ENCODE data around the gene DNAJC13. TPM values are rescaled to one million over a fixed set of nuclear protein-coding genes. Genes with fewer than 3 reads are reported as not detected.
A peak's percentile ranks its signal among the peaks of the same experiment; 100 is the strongest.

DNAJC13 gene
- total RNA-seq, 1 experiment from 2014 or later = 28.5 TPM

GRCh38 chr3:132382688-132383194, 34.6 kb upstream of the DNAJC13 start:
- Mint-ChIP-seq H3K36me3 (peaks cover 19% of the 10 kb centered on the region), H3K9me3 (peaks cover 11% of the 10 kb centered on the region), H3K4me1 (peaks cover 59% of the 10 kb centered on the region), H3K4me3 (peak overlapping the region; percentile 59), H3K27me3 (ENCODE audit: low read depth) (no peaks in the 10 kb centered on the region; the same call in 1 of the 2 replicates), H3K27ac (peak overlapping the region; percentile 100)
- CTCF ChIA-PET = interaction anchor here (0.9 to 3.1 kb wide), 8 partner anchors 15 to 126 kb away, joined by 3 to 23 read pairs (median 6); partner anchors contain the start of gene DNAJC13
- DNase-seq (ENCODE audit: low spot score) (peak; percentile 54), ATAC-seq (peak; percentile 69)
- POLR2A ChIA-PET = interaction anchor here (1.6 to 2.5 kb wide), 3 partner anchors 16 to 99 kb away, joined by 3 to 12 read pairs (median 5); partner anchors contain the start of gene DNAJC13
- no peak for TF ChIP-seq CDX4 (CRISPR knock-in tag; IDR thresholded peaks at IDR 0.05; ENCODE audit: borderline replicate concordance)
- no peak for TF ChIP-seq ZNF263 (CRISPR knock-in tag; IDR thresholded peaks at IDR 0.05; ENCODE audit: low read depth)
- TF ChIP-seq PREB (CRISPR knock-in tag; IDR thresholded peaks at IDR 0.05; ENCODE audit: borderline replicate concordance) = no peak
- no peak for TF ChIP-seq ZNF425 (CRISPR knock-in tag; conservative IDR thresholded peaks at IDR 0.05)
- peak; percentile 70; the same call in 1 of the 2 replicates for TF ChIP-seq ZNF532 (CRISPR knock-in tag; IDR thresholded peaks at IDR 0.05; ENCODE audit: borderline replicate concordance)
- no peak for TF ChIP-seq TEAD4 (CRISPR knock-in tag; IDR thresholded peaks at IDR 0.05)
- no peak for TF ChIP-seq NR1H2 (CRISPR knock-in tag; IDR thresholded peaks at IDR 0.05)
- 0 out of 2 replicates have a peak, but pooled peaks have one; percentile 11 for TF ChIP-seq SP1 (CRISPR knock-in tag; conservative IDR thresholded peaks at IDR 0.05)
- TF ChIP-seq FOXP1 (CRISPR knock-in tag; IDR thresholded peaks at IDR 0.05; ENCODE audit: borderline replicate concordance) = no peak; the same call in 1 of the 2 replicates
- TF ChIP-seq ZNF512 (CRISPR knock-in tag; IDR thresholded peaks at IDR 0.05; ENCODE audit: borderline replicate concordance) = no peak
- no peak for TF ChIP-seq MXD4 (CRISPR knock-in tag; IDR thresholded peaks at IDR 0.05; ENCODE audit: borderline replicate concordance)
- TF ChIP-seq TP53 (CRISPR knock-in tag; IDR thresholded peaks at IDR 0.05) = no peak
- no peak for TF ChIP-seq CTCF (IDR thresholded peaks at IDR 0.05)
- no peak for TF ChIP-seq ZNF416 (CRISPR knock-in tag; IDR thresholded peaks at IDR 0.05)
- TF ChIP-seq NFYB (CRISPR knock-in tag; conservative IDR thresholded peaks at IDR 0.05; ENCODE audit: low read depth) = peak; percentile 37; the same call in 1 of the 2 replicates
- TF ChIP-seq ZNF121 (CRISPR knock-in tag; IDR thresholded peaks at IDR 0.05) = no peak
- TF ChIP-seq AR (CRISPR knock-in tag; IDR thresholded peaks at IDR 0.05) = no peak
- TF ChIP-seq TCF7 (CRISPR knock-in tag; IDR thresholded peaks at IDR 0.05; ENCODE audit: low read depth) = no peak
